Measurements from ENCODE around the gene PTGES3L. TPM values are rescaled to one million over a fixed set of nuclear protein-coding genes. Genes with fewer than 3 reads are reported as not detected.

PTGES3L gene
- total and polyA plus RNA-seq, 2 of the 13 experiments (the other 11 are each of a cell fraction or from before 2014, with no cell fraction given) = 1.2 to 2.9 TPM

DNA sequence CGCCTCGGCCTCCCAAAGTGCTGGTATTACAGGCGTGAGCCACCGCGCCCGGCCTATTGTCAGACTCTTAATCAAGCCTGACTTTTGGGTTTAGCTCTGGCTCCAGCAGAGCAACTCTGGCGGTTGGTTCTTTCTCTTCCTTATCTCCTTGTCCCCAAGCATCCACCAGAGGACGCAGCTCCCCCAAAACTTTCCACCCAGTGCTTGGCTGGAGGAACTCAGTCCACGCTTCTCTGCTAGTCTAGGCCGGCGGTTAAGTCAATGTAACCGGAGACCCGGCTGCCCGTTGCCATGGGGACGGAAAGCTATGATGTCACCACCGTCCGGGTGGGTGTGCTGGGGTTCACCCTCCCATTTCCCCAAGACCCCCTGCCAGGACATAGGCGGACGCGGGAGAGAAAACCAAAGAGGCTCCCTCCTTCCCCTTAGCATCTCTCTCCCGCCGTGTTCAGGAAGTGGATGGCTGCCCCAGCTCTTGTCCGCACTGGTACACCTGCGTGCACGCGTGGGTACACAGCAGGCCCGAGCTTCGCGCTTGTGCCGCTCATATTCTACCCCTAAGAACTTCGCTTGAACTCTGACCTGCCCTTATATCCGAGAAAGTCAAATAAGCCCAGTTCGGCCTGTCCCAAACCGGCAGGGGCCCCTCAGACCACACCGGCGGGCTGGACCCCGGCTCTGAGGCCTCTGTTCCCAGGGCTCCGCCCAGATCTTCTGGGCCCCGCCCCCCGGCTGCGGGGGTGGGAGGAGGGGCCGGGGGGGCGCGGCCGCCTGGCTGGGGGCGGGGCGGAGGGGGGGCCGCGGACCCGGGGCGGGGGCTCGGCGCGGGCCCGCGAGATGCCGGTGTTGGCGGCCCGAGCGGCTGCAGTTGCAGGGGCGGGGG is 44.8 kb upstream of the PTGES3L start, which contains the start of gene RND2 (continued):
- TF ChIP-seq, protein P1, sequence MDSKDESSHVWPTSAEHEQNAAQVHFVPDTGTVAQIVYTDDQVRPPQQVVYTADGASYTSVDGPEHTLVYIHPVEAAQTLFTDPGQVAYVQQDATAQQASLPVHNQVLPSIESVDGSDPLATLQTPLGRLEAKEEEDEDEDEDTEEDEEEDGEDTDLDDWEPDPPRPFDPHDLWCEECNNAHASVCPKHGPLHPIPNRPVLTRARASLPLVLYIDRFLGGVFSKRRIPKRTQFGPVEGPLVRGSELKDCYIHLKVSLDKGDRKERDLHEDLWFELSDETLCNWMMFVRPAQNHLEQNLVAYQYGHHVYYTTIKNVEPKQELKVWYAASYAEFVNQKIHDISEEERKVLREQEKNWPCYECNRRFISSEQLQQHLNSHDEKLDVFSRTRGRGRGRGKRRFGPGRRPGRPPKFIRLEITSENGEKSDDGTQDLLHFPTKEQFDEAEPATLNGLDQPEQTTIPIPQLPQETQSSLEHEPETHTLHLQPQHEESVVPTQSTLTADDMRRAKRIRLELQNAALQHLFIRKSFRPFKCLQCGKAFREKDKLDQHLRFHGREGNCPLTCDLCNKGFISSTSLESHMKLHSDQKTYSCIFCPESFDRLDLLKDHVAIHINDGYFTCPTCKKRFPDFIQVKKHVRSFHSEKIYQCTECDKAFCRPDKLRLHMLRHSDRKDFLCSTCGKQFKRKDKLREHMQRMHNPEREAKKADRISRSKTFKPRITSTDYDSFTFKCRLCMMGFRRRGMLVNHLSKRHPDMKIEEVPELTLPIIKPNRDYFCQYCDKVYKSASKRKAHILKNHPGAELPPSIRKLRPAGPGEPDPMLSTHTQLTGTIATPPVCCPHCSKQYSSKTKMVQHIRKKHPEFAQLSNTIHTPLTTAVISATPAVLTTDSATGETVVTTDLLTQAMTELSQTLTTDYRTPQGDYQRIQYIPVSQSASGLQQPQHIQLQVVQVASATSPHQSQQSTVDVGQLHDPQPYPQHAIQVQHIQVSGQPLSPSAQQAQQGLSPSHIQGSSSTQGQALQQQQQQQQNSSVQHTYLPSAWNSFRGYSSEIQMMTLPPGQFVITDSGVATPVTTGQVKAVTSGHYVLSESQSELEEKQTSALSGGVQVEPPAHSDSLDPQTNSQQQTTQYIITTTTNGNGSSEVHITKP (CRISPR knock-in tag; IDR thresholded peaks at IDR 0.05; ENCODE audit: low read depth) = no peak
- no peak for TF ChIP-seq SRSF4 (IDR thresholded peaks at IDR 0.05; ENCODE audit: low read depth, low read length, poor library complexity, severe bottlenecking)
- no peak for TF ChIP-seq SOX13 (IDR thresholded peaks at IDR 0.05)
- peak in 1 of 2 experiments; percentile 52; a peak in 1 of 4 replicates for TF ChIP-seq SOX13 (CRISPR knock-in tag; conservative IDR thresholded peaks at IDR 0.05 in 1 of 2, IDR thresholded peaks at IDR 0.05 in 1 of 2)
- TF ChIP-seq, protein P2, sequence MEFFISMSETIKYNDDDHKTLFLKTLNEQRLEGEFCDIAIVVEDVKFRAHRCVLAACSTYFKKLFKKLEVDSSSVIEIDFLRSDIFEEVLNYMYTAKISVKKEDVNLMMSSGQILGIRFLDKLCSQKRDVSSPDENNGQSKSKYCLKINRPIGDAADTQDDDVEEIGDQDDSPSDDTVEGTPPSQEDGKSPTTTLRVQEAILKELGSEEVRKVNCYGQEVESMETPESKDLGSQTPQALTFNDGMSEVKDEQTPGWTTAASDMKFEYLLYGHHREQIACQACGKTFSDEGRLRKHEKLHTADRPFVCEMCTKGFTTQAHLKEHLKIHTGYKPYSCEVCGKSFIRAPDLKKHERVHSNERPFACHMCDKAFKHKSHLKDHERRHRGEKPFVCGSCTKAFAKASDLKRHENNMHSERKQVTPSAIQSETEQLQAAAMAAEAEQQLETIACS (CRISPR knock-in tag; IDR thresholded peaks at IDR 0.05) = no peak
- TF ChIP-seq, protein P3, sequence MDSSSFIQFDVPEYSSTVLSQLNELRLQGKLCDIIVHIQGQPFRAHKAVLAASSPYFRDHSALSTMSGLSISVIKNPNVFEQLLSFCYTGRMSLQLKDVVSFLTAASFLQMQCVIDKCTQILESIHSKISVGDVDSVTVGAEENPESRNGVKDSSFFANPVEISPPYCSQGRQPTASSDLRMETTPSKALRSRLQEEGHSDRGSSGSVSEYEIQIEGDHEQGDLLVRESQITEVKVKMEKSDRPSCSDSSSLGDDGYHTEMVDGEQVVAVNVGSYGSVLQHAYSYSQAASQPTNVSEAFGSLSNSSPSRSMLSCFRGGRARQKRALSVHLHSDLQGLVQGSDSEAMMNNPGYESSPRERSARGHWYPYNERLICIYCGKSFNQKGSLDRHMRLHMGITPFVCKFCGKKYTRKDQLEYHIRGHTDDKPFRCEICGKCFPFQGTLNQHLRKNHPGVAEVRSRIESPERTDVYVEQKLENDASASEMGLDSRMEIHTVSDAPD (CRISPR knock-in tag; IDR thresholded peaks at IDR 0.05) = 0 out of 2 replicates have a peak, but pooled peaks have one; percentile 16
- TF ChIP-seq ZNF670 (CRISPR knock-in tag; IDR thresholded peaks at IDR 0.05; ENCODE audit: borderline replicate concordance) = 0 out of 2 replicates have a peak, but pooled peaks have one; percentile 51
- TF ChIP-seq CBX1 (IDR thresholded peaks at IDR 0.05; ENCODE audit: low read depth) = peak; percentile 69
- TF ChIP-seq ZNF674 (CRISPR knock-in tag; IDR thresholded peaks at IDR 0.05; ENCODE audit: low read depth) = no peak
- TF ChIP-seq NRL (CRISPR knock-in tag; IDR thresholded peaks at IDR 0.05; ENCODE audit: borderline replicate concordance) = peak; percentile 84; the same call in 1 of the 2 replicates
- peak; percentile 39; the same call in 1 of the 2 replicates for TF ChIP-seq ZNF652 (CRISPR knock-in tag; IDR thresholded peaks at IDR 0.05; ENCODE audit: borderline replicate concordance, low read depth)
- no peak for TF ChIP-seq ZNF790 (CRISPR knock-in tag; IDR thresholded peaks at IDR 0.05; ENCODE audit: borderline replicate concordance)
- no peak for TF ChIP-seq ZNF282 (IDR thresholded peaks at IDR 0.05; ENCODE audit: partially characterized antibody)
- TF ChIP-seq ZNF724P (CRISPR knock-in tag; IDR thresholded peaks at IDR 0.05; ENCODE audit: borderline replicate concordance) = no peak
- TF ChIP-seq FIP1L1 (IDR thresholded peaks at IDR 0.05; ENCODE audit: borderline replicate concordance, insufficient read depth, low read depth, low read length) = peak; percentile 73; the same call in 1 of the 2 replicates
- TF ChIP-seq, protein P4, sequence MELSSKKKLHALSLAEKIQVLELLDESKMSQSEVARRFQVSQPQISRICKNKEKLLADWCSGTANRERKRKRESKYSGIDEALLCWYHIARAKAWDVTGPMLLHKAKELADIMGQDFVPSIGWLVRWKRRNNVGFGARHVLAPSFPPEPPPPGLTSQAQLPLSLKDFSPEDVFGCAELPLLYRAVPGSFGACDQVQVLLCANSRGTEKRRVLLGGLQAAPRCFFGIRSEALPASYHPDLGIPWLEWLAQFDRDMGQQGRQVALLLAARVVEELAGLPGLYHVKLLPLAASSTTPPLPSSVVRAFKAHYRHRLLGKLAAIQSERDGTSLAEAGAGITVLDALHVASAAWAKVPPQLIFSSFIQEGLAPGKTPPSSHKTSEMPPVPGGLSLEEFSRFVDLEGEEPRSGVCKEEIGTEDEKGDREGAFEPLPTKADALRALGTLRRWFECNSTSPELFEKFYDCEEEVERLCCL (CRISPR knock-in tag; IDR thresholded peaks at IDR 0.05; ENCODE audit: borderline replicate concordance) = no peak
- TF ChIP-seq MAFF (IDR thresholded peaks at IDR 0.05; ENCODE audit: low read depth, low read length) = no peak
- TF ChIP-seq, protein P5, sequence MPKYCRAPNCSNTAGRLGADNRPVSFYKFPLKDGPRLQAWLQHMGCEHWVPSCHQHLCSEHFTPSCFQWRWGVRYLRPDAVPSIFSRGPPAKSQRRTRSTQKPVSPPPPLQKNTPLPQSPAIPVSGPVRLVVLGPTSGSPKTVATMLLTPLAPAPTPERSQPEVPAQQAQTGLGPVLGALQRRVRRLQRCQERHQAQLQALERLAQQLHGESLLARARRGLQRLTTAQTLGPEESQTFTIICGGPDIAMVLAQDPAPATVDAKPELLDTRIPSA (CRISPR knock-in tag; IDR thresholded peaks at IDR 0.05; ENCODE audit: borderline replicate concordance) = no peak
- TF ChIP-seq MTF2 (CRISPR knock-in tag; IDR thresholded peaks at IDR 0.05; ENCODE audit: borderline replicate concordance) = no peak

All from HepG2 (cell line).